HG03558 (cell line): ENCODE data around the gene TMEM94.

ENCODE experiments used
- ATAC-seq: cut with Tn5 transposase; IDR thresholded peaks from one replicate; pipeline ENCODE4 v1.9.1; 2021; ENCODE audit warnings: moderate number of reproducible peaks; ENCODE audit not compliant: unreplicated experiment; ENCODE audit errors: extremely low read depth

The TMEM94 gene

GRCh38 chr17:75521290-75521689, 64.9 kb downstream of the TMEM94 start:
- ATAC-seq: no peak

DNA sequence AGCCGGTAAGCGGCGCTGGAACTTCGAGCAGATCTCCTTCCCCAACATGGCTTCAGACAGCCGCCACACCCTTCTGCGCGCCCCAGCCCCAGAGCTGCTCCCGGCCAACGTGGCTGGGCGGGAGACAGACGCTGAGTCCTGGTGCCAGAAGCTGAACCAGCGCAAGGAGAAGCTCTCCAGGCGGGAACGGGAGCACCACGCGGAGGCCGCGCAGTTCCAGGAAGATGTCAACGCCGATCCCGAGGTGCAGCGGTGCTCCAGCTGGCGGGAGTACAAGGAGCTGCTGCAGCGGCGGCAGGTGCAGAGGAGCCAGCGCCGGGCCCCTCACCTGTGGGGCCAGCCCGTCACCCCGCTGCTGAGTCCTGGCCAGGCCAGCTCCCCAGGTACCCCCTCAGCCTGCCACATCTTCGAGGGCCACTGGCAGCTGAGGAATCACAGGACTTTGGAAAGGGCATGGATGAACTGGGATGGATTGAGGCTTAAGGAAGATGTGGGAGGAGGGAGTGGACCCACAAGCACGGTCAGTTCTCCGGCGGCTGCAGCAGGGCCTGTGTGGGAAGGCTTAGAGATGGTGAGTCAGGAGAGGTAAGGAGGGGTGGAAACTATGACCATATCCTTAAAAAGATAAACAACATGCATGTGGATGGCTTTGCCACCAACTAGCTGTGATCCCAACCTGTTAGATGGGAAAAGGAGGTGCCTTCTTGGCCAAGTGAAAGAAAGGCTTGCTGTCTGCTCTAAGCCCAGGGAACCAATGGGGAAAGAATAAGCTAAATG, 65.7 kb downstream of the TMEM94 start:
- no peak for ATAC-seq

- ATAC-seq: no peak
These were observed 67.2 kb downstream of the TMEM94 start for GRCh38 chr17:75523647-75524046.

GRCh38 chr17:75524269-75524969, 68.0 kb downstream of the TMEM94 start:
- ATAC-seq: no peak

DNA sequence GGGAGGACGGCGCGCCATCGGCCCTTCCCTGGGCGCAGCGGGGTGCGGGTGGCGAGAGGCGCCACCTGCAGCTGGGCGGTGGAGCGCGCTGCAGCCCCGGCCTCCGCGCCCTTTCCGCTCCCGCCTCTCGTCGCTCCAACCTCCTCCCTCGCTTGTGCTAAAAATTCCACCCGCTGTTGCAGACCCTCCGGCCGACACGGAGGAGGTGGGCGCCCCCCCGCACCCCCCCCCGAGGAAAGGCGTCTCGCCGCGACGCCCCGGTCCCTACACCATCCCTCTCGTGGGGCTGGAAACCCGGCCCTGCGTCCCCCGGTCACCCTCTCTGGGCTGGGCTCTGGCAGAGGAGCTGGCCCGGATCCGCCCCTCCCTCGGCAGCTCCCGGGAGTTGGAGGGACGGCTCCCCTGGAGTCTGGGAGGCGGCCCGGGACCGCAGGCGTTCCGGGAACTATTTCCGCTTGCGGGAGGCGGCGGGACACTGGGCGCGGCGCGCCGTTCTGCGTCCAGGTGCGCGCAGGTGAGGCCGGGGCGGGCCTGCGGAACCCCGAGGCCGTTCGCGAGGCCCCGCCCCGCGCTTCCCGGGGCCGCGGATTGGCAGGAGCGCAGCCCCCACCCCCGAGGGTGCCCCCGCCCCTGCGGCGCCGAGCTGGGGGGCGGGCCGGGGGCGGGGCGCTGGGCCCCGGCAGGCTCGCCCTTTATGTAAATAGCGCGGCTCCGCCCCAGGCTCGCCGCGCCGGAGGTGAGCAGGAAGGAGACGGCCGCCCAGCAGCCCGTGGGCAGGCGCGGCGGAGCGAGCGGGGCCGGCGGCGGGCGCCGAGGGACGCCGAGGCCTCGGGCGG, 68.8 kb downstream of the TMEM94 start, which contains the start of gene LLGL2:
TSS of gene LLGL2 (plus strand) at position 728 of the 836 bp plus-strand sequence. CDS start 17,730 bp downstream, outside the sequence.
- peak; percentile 57 for ATAC-seq

- ATAC-seq: no peak
These were observed 69.5 kb downstream of the TMEM94 start for GRCh38 chr17:75525806-75526554.

- ATAC-seq: no peak
These were observed 70.3 kb downstream of the TMEM94 start for GRCh38 chr17:75526555-75527270.

- no peak for ATAC-seq
These were observed 74.6 kb downstream of the TMEM94 start for GRCh38 chr17:75530837-75531720.

DNA sequence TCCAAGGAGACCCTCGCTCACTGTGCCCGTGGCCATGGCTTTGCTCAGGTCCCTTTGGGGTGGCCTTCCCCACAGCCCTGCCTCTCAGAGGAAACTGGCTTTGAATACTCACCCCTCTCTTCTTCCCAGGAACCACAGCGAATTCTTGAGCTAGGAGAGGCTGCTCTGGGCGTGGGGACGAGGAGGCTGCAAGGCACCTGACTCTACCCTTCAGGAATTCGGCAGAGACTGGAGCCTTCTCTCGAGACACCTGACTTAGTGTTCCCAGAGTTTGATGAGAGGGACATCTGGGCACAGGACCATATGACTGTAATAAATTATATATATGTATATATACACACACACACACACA, 75.3 kb downstream of the TMEM94 start:
- ATAC-seq: no peak

DNA sequence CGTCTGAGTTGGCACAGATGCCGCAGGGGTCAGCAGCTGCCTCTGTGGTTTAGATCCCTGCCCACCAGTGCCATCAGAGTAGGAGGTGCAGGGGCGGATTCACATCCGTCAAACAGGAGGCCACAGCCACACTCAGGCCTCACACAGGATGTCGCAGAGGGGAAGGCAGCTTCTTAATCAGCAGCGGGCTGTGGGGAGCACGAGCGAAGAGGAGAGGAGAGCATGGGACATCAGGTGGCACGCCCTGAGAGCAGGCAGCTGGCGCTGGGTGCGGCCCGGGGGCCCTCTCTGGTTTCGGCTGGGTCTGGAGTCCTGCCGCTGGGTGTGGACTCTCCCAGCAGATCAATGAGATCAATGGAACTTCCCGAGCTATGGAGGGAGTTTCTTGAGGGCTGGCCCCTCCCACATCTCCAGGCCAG, 78.7 kb downstream of the TMEM94 start:
- no peak for ATAC-seq

DNA sequence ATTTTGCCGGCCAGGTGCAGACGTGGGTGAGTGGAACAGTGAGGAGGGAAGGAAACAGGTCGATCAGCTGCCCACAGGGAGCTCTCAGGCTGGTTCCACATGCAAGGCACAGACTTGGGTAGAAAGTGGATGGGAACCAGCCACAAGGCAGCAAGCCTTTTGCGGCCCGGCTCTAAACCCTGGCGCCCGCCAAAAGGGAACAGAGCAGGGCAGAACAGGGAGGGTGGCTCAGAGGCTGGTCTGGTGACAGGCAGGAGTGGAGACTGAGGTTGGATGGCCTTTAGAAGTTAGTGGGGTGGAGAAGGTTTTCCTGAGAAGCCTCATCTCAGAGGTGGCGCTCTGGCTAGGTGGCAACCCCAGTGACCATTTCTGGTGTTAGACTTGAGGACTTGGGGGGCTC, 79.4 kb downstream of the TMEM94 start:
- no peak for ATAC-seq

DNA sequence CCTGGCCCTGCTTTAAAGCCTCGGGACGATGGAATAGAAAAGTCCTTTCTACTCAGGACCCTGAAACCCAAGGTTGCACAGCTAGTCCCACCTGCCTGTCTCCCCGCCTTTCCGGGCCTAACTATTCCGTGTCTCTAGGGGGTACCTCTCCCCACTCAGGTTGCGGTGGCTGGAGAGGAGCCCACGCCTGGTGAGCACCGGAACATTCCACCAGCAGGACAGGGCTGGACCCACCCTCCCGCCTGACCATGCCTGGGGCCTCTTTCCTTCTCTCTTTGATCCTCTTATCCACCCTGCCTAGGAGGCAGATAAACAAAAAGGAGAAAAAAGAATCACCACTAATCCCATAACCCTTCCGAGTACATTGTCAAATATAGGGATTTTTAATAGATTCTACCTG, 79.9 kb downstream of the TMEM94 start:
- ATAC-seq: no peak

DNA sequence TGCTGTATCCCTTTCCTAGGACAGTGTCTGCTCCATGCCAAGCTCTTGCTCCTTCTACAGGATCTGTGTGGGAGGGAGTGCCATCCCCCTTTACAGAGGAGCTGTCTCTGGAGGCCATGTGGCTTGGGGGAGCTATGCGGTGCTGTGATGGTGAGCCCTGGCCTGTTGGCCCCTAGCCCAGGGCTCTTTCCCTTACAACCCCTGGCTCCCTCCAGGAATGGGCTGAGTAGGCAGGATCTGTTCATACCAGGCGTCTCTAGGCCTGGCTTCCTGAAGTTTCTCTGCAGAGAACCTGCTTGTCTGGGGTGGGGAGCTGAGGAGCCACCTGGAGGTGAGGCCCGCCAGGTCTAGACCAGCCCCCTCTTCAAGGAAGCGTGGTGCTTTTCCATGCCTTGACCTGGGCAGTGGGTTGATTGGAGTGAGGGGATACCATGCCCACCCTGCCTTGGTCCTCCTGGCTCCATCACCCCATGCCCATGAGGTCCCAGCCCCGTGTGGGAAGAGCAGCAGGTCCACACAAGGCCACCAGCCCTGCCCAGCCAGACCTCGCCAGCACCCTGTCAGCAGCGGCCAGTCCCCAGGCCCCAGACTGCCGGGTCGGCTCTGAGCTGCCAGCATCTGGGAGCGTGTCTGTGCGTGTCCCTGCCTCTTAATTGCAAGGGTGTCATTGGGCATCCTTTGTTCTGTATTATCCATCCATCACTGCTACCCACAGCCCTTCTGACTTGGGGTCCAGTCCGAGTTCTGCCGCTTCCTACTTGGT, 83.7 kb downstream of the TMEM94 start:
- ATAC-seq: no peak

DNA sequence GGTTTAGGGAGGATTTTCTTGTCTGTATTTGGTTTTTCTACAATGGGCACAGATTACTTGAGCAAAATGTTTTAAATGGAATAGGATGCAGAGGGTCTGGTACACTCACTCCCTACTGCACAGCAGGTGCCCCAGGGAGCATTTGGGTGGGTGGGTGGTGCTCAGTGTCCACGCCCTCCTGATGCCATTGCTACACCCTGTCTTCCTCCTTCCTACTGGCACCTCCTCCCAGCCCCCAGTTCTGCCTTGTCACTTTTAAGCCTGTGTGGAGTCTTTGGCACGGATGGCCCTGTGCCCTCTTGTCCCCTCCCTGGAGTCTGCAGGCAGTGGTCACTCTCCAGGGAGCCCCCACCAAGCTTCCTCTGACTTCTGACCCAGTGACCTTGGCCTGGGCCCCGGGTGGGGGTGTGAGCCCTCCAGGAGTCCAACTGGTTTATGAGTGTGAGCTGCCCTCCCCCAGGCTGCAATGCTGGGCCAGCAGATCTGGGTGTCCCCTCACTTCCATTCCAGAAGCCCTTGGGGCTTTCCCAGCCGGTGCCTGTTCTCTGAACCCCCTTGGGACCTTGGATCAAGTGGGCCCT, 84.6 kb downstream of the TMEM94 start:
- no peak for ATAC-seq

GRCh38 chr17:75542229-75542628, 85.8 kb downstream of the TMEM94 start:
- no peak for ATAC-seq

DNA sequence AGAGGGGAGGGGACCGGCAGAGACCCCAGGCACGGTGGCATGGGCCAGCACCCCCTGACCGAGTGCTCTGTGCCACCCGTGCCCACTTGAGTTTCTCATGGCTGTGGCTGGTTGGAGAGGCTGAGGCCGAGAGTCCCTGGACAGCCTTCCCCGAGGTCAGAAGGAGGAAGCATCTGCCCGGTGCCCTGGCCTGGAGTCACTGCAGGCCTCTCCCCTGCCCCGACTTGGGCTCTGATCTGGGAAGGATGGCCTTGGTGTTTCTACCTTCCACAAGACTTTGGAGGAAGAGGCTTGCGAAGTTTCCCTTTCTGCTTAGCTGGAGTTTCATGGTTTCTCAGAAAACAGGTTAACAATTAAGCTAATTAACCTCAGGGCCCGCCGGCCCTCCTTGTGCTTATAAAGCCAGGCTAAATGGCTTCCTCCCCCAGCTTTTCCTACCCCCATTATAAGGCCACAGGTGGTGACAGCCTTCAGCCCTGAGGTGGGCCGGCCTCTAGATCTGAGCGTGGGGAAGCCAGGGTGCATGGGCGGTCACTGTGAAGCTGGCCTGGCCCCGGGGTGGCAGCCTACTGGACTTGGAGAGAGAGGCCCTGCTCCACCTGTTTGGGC, 86.4 kb downstream of the TMEM94 start:
- no peak for ATAC-seq

DNA sequence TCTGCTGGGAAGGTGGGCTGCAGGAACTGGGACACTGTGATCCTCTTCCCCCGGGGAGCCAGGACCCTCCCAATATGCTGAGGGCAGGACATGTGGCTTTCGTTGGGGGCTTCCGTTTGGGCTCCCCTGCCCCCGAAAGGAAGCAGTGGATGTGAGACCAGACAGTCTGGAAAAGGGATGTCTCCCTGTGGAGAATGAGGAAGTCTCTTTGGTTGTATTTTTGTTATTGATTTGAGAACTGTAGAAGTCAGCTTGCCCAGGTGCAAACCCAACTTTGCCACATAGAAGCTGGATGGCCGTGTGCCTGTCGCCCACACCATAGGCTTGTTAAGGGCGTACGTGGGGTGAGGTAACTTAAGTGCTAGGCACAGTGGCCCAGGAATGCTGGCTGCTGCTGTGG, 87.8 kb downstream of the TMEM94 start:
- no peak for ATAC-seq
